ENCODE results near the gene FAM181A.

The FAM181A gene

DNA sequence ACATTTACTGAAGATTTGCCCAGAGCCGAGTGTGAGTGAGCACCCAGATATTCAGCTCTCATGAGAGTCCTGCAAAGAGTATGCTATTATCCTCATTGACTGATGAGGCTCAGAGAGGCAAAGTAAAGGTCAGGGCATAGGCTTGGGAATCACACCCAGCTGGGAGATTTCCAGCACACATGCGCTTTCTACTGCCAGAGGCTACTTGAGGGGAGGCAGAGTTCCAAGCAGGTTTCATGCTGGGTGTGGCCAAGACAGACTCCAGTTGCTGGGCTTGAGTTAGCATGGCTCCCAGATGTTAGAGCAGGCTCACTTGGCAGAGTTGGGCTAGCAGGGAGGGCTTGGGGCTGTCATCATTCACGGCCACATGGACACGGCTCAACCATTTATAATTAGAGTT is 14.4 kb upstream of the FAM181A start:
- TF ChIP-seq, protein P1, sequence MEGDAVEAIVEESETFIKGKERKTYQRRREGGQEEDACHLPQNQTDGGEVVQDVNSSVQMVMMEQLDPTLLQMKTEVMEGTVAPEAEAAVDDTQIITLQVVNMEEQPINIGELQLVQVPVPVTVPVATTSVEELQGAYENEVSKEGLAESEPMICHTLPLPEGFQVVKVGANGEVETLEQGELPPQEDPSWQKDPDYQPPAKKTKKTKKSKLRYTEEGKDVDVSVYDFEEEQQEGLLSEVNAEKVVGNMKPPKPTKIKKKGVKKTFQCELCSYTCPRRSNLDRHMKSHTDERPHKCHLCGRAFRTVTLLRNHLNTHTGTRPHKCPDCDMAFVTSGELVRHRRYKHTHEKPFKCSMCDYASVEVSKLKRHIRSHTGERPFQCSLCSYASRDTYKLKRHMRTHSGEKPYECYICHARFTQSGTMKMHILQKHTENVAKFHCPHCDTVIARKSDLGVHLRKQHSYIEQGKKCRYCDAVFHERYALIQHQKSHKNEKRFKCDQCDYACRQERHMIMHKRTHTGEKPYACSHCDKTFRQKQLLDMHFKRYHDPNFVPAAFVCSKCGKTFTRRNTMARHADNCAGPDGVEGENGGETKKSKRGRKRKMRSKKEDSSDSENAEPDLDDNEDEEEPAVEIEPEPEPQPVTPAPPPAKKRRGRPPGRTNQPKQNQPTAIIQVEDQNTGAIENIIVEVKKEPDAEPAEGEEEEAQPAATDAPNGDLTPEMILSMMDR (IDR thresholded peaks at IDR 0.05; ENCODE audit: borderline replicate concordance, extremely low read depth, low read length, poor library complexity, severe bottlenecking), result no peak
- TF ChIP-seq EZH2 (IDR thresholded peaks at IDR 0.05; ENCODE audit: borderline replicate concordance, low read depth, low read length, severe bottlenecking), result no peak
- Histone ChIP-seq H3K4me3 (ENCODE audit: low read depth in 1 of 2, low read length in 2 of 2) (no peak overlapping the region), H3K9me3 (ENCODE audit: insufficient read depth, low read length, severe bottlenecking) (no peaks in the 10 kb centered on the region), H2AFZ (ENCODE audit: low read depth, low read length) (no peak overlapping the region), H3K36me3 (ENCODE audit: insufficient read depth, low read length) (no peaks in the 10 kb centered on the region), H4K20me1 (ENCODE audit: insufficient read depth, low read length) (no peaks in the 10 kb centered on the region), H3K27ac (ENCODE audit: low read length) (no peak overlapping the region), H3K4me2 (ENCODE audit: insufficient read depth, low read length) (no peak overlapping the region), H3K9ac (ENCODE audit: low read depth, low read length) (no peak overlapping the region), H3K27me3 (ENCODE audit: insufficient read depth, low read length, poor library complexity) (no peaks in the 10 kb centered on the region), H3K79me2 (ENCODE audit: insufficient read depth, low read length) (no peaks in the 10 kb centered on the region), H3K4me1 (ENCODE audit: insufficient read depth, low read length) (no peaks in the 10 kb centered on the region)
- ATAC-seq (ENCODE audit: insufficient read depth, low read depth) (no peak), DNase-seq (no peak)

DNA sequence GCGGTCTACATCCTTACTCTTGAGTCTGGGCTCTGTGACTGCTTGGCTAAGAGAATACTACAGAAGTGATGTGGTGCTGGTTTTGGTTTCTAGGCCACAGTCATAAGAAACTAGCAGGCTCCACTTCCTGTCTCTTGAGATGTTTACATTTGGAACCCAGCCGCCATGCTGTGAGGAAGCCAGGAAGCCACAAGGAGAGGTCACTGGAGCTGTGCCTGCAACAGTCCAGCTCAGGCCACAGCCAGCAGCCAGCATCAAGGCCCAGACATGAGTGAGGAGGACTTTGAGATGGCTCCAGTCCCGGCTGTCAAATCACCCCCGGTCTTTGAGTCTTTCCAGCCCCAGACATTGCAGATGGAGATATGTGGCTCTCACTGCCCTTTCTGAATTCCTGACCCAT is 12.9 kb upstream of the FAM181A start:
- no peaks in the 10 kb centered on the region for H3K79me2 ChIP-seq (ENCODE audit: insufficient read depth, low read length)
- no peak for DNase-seq
- H4K20me1 ChIP-seq (ENCODE audit: insufficient read depth, low read length), result no peaks in the 10 kb centered on the region
- no peak for ATAC-seq (ENCODE audit: insufficient read depth, low read depth)
- no peaks in the 10 kb centered on the region for H3K4me1 ChIP-seq (ENCODE audit: insufficient read depth, low read length)
- no peaks in the 10 kb centered on the region for H3K36me3 ChIP-seq (ENCODE audit: insufficient read depth, low read length)
- H2AFZ ChIP-seq (ENCODE audit: low read depth, low read length), result no peak overlapping the region
- H3K27me3 ChIP-seq (ENCODE audit: insufficient read depth, low read length, poor library complexity), result no peaks in the 10 kb centered on the region
- H3K27ac ChIP-seq (ENCODE audit: low read length), result no peak overlapping the region
- no peak overlapping the region for H3K4me2 ChIP-seq (ENCODE audit: insufficient read depth, low read length)
- no peak overlapping the region for H3K9ac ChIP-seq (ENCODE audit: low read depth, low read length)
- H3K9me3 ChIP-seq (ENCODE audit: insufficient read depth, low read length, severe bottlenecking), result no peaks in the 10 kb centered on the region
- no peak overlapping the region for H3K4me3 ChIP-seq (ENCODE audit: low read depth in 1 of 2, low read length in 2 of 2)
- TF ChIP-seq, protein P1 (IDR thresholded peaks at IDR 0.05; ENCODE audit: borderline replicate concordance, extremely low read depth, low read length, poor library complexity, severe bottlenecking), result no peak
- TF ChIP-seq EZH2 (IDR thresholded peaks at IDR 0.05; ENCODE audit: borderline replicate concordance, low read depth, low read length, severe bottlenecking), result no peak

GRCh38 chr14:93915070-93915705 is 12.0 kb upstream of the FAM181A start:
- no peak overlapping the region for H3K9ac ChIP-seq (ENCODE audit: low read depth, low read length)

More at GRCh38 chr14:93915070-93915705, 12.0 kb upstream of the FAM181A start:
- DNase-seq (no peak), ATAC-seq (ENCODE audit: insufficient read depth, low read depth) (no peak)
- Histone ChIP-seq H3K4me2 (ENCODE audit: insufficient read depth, low read length) (no peak overlapping the region), H2AFZ (ENCODE audit: low read depth, low read length) (no peak overlapping the region), H3K27me3 (ENCODE audit: insufficient read depth, low read length, poor library complexity) (no peaks in the 10 kb centered on the region), H4K20me1 (ENCODE audit: insufficient read depth, low read length) (no peaks in the 10 kb centered on the region), H3K36me3 (ENCODE audit: insufficient read depth, low read length) (no peaks in the 10 kb centered on the region), H3K79me2 (ENCODE audit: insufficient read depth, low read length) (no peaks in the 10 kb centered on the region), H3K27ac (ENCODE audit: low read length) (no peak overlapping the region), H3K4me3 (ENCODE audit: low read depth in 1 of 2, low read length in 2 of 2) (no peak overlapping the region), H3K4me1 (ENCODE audit: insufficient read depth, low read length) (no peaks in the 10 kb centered on the region), H3K9me3 (ENCODE audit: insufficient read depth, low read length, severe bottlenecking) (no peaks in the 10 kb centered on the region)
- no peak for TF ChIP-seq EZH2 (IDR thresholded peaks at IDR 0.05; ENCODE audit: borderline replicate concordance, low read depth, low read length, severe bottlenecking)
- TF ChIP-seq, protein P1 (IDR thresholded peaks at IDR 0.05; ENCODE audit: borderline replicate concordance, extremely low read depth, low read length, poor library complexity, severe bottlenecking), result no peak

All from DND-41 (cell line).